Measurements from ENCODE around the gene PGM1.

Gene PGM1

GRCh38 chr1:63671514-63671913 is 78.3 kb downstream of the PGM1 start:
- DNase-seq (ENCODE audit: low spot score): no peak
- TF ChIP-seq, protein P1, sequence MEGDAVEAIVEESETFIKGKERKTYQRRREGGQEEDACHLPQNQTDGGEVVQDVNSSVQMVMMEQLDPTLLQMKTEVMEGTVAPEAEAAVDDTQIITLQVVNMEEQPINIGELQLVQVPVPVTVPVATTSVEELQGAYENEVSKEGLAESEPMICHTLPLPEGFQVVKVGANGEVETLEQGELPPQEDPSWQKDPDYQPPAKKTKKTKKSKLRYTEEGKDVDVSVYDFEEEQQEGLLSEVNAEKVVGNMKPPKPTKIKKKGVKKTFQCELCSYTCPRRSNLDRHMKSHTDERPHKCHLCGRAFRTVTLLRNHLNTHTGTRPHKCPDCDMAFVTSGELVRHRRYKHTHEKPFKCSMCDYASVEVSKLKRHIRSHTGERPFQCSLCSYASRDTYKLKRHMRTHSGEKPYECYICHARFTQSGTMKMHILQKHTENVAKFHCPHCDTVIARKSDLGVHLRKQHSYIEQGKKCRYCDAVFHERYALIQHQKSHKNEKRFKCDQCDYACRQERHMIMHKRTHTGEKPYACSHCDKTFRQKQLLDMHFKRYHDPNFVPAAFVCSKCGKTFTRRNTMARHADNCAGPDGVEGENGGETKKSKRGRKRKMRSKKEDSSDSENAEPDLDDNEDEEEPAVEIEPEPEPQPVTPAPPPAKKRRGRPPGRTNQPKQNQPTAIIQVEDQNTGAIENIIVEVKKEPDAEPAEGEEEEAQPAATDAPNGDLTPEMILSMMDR (IDR thresholded peaks at IDR 0.05; ENCODE audit: poor library complexity, severe bottlenecking): no peak
- H3K27ac ChIP-seq (ENCODE audit: poor library complexity, severe bottlenecking): no peak overlapping the region
- no peak for ATAC-seq (ENCODE audit: low read depth)
- H3K4me1 ChIP-seq (ENCODE audit: insufficient read depth, poor library complexity, severe bottlenecking): no peaks in the 10 kb centered on the region
- no peaks in the 10 kb centered on the region for H3K9me3 ChIP-seq (ENCODE audit: severe bottlenecking)
- no peak overlapping the region for H3K4me3 ChIP-seq (ENCODE audit: severe bottlenecking)
- H3K36me3 ChIP-seq (ENCODE audit: low read depth): no peaks in the 10 kb centered on the region
- no peaks in the 10 kb centered on the region for H3K27me3 ChIP-seq (ENCODE audit: insufficient read depth, poor library complexity, severe bottlenecking)

- H3K27me3 ChIP-seq (ENCODE audit: insufficient read depth, poor library complexity, severe bottlenecking): no peaks in the 10 kb centered on the region
- no peaks in the 10 kb centered on the region for H3K36me3 ChIP-seq (ENCODE audit: low read depth)
- H3K9me3 ChIP-seq (ENCODE audit: severe bottlenecking): no peaks in the 10 kb centered on the region
- no peak overlapping the region for H3K4me3 ChIP-seq (ENCODE audit: severe bottlenecking)
- H3K27ac ChIP-seq (ENCODE audit: poor library complexity, severe bottlenecking): no peak overlapping the region
- TF ChIP-seq, protein P1 (IDR thresholded peaks at IDR 0.05; ENCODE audit: poor library complexity, severe bottlenecking): peak; percentile 76
- ATAC-seq (ENCODE audit: low read depth): peak; percentile 97
- H3K4me1 ChIP-seq (ENCODE audit: insufficient read depth, poor library complexity, severe bottlenecking): no peaks in the 10 kb centered on the region
- no peak for DNase-seq (ENCODE audit: low spot score)
Observed at GRCh38 chr1:63674238-63674864, 81.1 kb downstream of the PGM1 start.

GRCh38 chr1:63674865-63675419 is 81.7 kb downstream of the PGM1 start:
- H3K9me3 ChIP-seq (ENCODE audit: severe bottlenecking): peaks cover 2% of the 10 kb centered on the region
- no peaks in the 10 kb centered on the region for H3K36me3 ChIP-seq (ENCODE audit: low read depth)
- TF ChIP-seq, protein P1 (IDR thresholded peaks at IDR 0.05; ENCODE audit: poor library complexity, severe bottlenecking): no peak
- DNase-seq (ENCODE audit: low spot score) (no peak), ATAC-seq (ENCODE audit: low read depth) (no peak)
- H3K4me1 ChIP-seq (ENCODE audit: insufficient read depth, poor library complexity, severe bottlenecking): no peaks in the 10 kb centered on the region
- no peaks in the 10 kb centered on the region for H3K27me3 ChIP-seq (ENCODE audit: insufficient read depth, poor library complexity, severe bottlenecking)
- H3K4me3 ChIP-seq (ENCODE audit: severe bottlenecking): no peak overlapping the region
- no peak overlapping the region for H3K27ac ChIP-seq (ENCODE audit: poor library complexity, severe bottlenecking)

- Histone ChIP-seq H3K4me3 (ENCODE audit: severe bottlenecking) (no peak overlapping the region), H3K27me3 (ENCODE audit: insufficient read depth, poor library complexity, severe bottlenecking) (no peaks in the 10 kb centered on the region), H3K9me3 (ENCODE audit: severe bottlenecking) (peaks cover 2% of the 10 kb centered on the region), H3K27ac (ENCODE audit: poor library complexity, severe bottlenecking) (no peak overlapping the region), H3K4me1 (ENCODE audit: insufficient read depth, poor library complexity, severe bottlenecking) (no peaks in the 10 kb centered on the region), H3K36me3 (ENCODE audit: low read depth) (no peaks in the 10 kb centered on the region)
- ATAC-seq (ENCODE audit: low read depth): no peak
- TF ChIP-seq, protein P1 (IDR thresholded peaks at IDR 0.05; ENCODE audit: poor library complexity, severe bottlenecking): no peak
- no peak for DNase-seq (ENCODE audit: low spot score)
Observed at GRCh38 chr1:63675420-63675931, 82.3 kb downstream of the PGM1 start.

- TF ChIP-seq, protein P1 (IDR thresholded peaks at IDR 0.05; ENCODE audit: poor library complexity, severe bottlenecking): no peak
- DNase-seq (ENCODE audit: low spot score) (no peak), ATAC-seq (ENCODE audit: low read depth) (no peak)
- Histone ChIP-seq H3K4me3 (ENCODE audit: severe bottlenecking) (no peak overlapping the region), H3K4me1 (ENCODE audit: insufficient read depth, poor library complexity, severe bottlenecking) (no peaks in the 10 kb centered on the region), H3K9me3 (ENCODE audit: severe bottlenecking) (peaks cover 2% of the 10 kb centered on the region), H3K36me3 (ENCODE audit: low read depth) (no peaks in the 10 kb centered on the region), H3K27me3 (ENCODE audit: insufficient read depth, poor library complexity, severe bottlenecking) (no peaks in the 10 kb centered on the region), H3K27ac (ENCODE audit: poor library complexity, severe bottlenecking) (no peak overlapping the region)
Observed at GRCh38 chr1:63677497-63677896, 84.3 kb downstream of the PGM1 start.

Data from RWPE2 (cell line).